Raji (cell line): ENCODE data around the gene PLEK2.

Source experiments
- POLR2A ChIP-seq: IDR thresholded peaks from 2 replicates; pipeline ENCODE4 v1.6.1; 2011; ENCODE audit warnings: low read depth, low read length, control low read depth; ENCODE audit not compliant: insufficient read depth

PLEK2 gene

GRCh38 chr14:67438969-67439368 is 27.0 kb upstream of the PLEK2 start:
- no peak for TF ChIP-seq POLR2A

GRCh38 chr14:67436006-67436866 is 24.3 kb upstream of the PLEK2 start:
- TF ChIP-seq POLR2A: no peak

DNA sequence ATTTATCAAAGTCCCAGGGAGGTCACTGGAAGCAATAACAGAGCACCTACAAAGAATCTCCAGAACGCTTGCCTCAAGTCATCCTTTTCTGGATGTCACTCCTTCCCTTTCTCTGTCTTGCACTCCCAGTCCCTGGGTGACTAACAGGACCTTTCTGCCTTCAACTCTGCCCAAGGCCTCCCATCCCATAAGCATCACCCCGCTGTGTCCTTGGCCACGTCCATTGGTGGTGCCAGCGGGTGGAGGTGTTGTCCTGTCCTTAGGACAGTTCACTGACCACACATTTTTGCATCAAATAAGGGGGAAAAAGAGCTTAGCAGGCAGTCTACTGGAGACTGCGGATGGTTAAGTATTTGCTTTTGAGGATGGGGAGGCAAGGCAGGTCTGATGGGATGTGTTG is 23.6 kb upstream of the PLEK2 start:
- no peak for TF ChIP-seq POLR2A

GRCh38 chr14:67432050-67432564 is 20.1 kb upstream of the PLEK2 start:
- no peak for TF ChIP-seq POLR2A

DNA sequence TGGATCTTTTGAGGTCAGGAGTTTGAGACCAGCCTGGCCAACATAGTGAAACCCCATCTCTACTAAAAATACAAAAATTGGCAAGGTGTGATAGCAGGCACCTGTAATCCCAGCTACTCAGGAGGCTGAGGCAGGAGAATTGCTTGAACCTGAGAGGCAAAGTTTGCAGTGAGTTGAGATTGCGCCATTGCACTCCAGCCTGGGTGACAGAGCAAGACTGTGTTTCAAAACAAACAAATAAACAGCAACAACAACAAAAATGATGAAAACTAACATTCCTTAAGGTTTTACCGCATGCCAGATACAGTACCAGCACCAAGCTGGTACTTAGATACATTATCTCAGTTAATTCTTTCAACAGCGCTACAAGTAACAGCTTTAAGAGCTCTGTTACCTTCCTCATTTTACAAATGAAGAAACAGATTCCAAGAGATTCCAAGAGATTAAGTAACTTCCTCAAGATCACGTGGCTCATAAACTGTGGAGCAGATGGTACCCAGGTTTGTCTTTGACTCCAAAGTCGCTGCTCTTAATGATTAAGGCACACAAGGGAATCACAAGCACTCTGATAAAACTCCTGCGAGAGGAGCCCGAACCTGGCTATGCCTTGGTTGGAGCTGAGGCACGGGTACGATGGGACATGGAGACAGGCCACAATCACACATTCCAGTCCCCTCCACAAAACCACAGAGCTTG is 17.7 kb upstream of the PLEK2 start:
- TF ChIP-seq POLR2A: no peak

DNA sequence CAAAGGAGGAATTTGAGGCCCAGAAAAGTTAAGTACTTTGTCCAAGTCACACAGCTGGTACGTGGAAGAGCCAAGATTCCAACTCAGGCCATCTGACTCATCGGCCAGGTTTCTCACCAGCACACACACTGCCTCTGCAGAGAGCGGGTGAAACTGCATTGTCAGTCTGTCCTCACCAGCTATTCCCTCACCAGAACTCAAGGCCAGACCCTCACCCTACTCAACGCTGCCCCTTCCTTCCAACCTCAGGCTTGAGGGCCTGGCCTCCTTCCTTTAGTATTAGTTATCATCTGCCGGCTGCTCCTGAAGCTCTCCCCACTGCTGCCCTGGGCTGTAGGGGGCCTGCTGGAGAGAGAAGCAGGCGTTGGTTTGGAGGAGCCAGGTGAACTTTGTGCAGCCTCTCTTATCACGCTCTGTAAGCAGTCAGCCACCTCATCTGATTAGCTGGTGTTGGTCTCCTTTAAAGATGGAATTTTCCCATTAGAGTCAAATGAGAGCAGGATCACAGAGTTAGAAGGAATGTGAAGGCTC is 16.6 kb upstream of the PLEK2 start:
- TF ChIP-seq POLR2A: no peak

- no peak for TF ChIP-seq POLR2A
Observed at GRCh38 chr14:67426983-67427606, 15.1 kb upstream of the PLEK2 start.

DNA sequence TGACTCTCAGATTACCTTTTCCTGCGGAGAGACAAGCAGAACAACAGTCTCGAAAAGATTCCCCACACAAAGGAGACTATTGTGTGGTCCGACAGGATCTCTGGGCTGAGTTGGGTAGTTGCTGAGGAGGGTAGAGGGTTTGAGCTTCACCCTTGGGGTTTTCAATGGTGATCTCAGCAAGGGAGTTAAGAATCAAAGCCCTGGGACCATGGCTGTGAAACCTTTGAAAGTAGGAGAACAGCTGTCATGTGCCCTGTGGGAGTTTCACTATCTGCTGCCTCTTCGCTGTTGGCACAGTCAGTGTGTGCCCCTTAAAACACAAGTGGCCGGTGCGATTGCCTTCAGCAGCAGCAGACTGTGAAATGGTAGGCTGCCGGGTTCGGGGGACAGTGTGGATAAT is 14.2 kb upstream of the PLEK2 start:
- TF ChIP-seq POLR2A: no peak

- TF ChIP-seq POLR2A: no peak
Observed at GRCh38 chr14:67425608-67426007, 13.6 kb upstream of the PLEK2 start.

DNA sequence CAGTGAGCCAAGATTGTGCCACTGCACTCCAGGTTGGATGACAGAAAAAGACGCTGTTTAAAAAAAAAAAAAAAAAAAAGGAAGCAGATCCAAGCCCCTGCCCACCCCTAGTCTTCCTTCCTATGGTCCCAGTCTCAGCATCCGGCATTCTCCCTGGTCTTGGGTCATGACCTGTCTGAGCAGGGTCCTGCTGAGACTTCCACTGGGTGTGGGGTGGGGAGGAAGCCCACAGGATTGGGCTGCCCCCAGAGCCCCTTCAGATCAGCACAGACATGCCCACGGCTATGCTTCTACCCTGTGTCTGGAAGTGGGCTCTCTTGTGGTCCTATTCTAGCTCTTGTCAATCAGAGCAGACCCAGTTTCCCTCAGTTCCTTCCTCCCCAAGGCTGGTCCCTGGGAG is 12.6 kb upstream of the PLEK2 start:
- no peak for TF ChIP-seq POLR2A

DNA sequence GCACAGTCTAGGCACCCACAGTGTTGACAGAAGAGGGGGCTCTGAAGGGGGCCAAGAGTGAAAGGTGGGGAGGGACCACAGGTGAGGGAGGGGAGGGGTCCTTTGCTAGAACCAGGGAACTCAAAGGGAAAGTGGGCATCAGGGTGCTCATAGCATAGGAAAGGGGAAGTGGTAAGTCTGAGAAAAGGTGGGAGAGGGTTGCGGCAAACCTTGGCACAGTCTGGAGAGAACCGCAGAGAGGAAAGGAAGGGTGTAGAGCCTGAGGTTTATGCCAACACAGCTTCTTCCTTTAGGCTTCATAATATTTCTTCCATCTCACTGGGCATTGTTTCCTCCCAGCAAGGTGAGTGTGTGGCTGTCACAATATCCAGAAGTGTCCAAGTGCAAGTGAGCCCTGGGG is 11.5 kb upstream of the PLEK2 start:
- no peak for TF ChIP-seq POLR2A

- no peak for TF ChIP-seq POLR2A
Observed at GRCh38 chr14:67421356-67422224, 9.6 kb upstream of the PLEK2 start.

GRCh38 chr14:67420102-67420739 is 8.3 kb upstream of the PLEK2 start:
- TF ChIP-seq POLR2A: no peak

GRCh38 chr14:67418401-67419191 is 6.6 kb upstream of the PLEK2 start:
- no peak for TF ChIP-seq POLR2A

- no peak for TF ChIP-seq POLR2A
Observed at GRCh38 chr14:67417633-67418032, 5.7 kb upstream of the PLEK2 start.
